ENCODE data around the gene TET1. TPM values are rescaled to one million over a fixed set of nuclear protein-coding genes. Genes with fewer than 3 reads are reported as not detected.

TET1 gene
- total and polyA plus RNA-seq, 2 donors from 2014 or later, result 0.22 to 2.2 TPM

- Histone ChIP-seq H3K36me3 (ENCODE audit: control insufficient read depth in 2 of 3, insufficient read depth in 3 of 3, low read length in 3 of 3) (no peaks in the 10 kb centered on the region), H3K27ac (ENCODE audit: low read depth in 2 of 2, low read length in 2 of 2) (no peak overlapping the region), H3K9me3 (ENCODE audit: control insufficient read depth in 2 of 3, insufficient read depth in 1 of 3, low read length in 3 of 3) (no peaks in the 10 kb centered on the region), H3K27me3 (ENCODE audit: control insufficient read depth, insufficient read depth, low read length) (no peaks in the 10 kb centered on the region), H3K9ac (ENCODE audit: low read length in 3 of 3) (no peak overlapping the region), H3K4me1 (ENCODE audit: control insufficient read depth in 2 of 3, insufficient read depth in 2 of 3, low read depth in 1 of 3, low read length in 3 of 3) (peaks cover 0 to 2% (median 0%) of the 10 kb centered on the region in 3 donors), H3K4me3 (ENCODE audit: low read length in 3 of 3) (no peak overlapping the region)
- no peak for TF ChIP-seq CTCF (IDR thresholded peaks at IDR 0.05; ENCODE audit: borderline replicate concordance, extremely low read depth, insufficient read depth)
- intact Hi-C loops (cut with DNase I), result no loop called here
- FAIRE-seq (no peak), DNase-seq (no peak)
These were observed 4.6 kb downstream of the TET1 start for GRCh38 chr10:68564712-68565111.

DNA sequence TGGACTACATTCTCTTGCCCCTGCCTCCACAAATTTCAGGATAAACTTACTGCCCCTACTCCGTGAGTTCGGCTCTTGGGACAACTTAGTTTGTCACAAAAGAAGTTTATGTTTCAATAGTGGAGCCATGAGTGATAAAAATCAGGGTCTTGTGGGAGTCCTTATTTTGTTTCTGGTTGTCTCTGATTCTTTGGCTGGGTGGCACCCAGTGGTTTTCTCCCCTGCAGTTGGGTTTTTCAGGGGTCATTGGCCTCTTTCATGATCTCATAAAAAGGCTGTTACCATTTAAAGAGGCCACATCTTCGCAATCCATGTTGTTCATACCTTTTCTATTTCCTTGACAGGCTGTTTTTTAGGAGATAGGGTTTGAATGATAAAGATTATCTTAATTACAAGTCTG, 5.5 kb downstream of the TET1 start:
- Histone ChIP-seq H3K27ac (ENCODE audit: low read depth in 2 of 2, low read length in 2 of 2) (no peak overlapping the region), H3K4me1 (ENCODE audit: control insufficient read depth in 2 of 3, insufficient read depth in 2 of 3, low read depth in 1 of 3, low read length in 3 of 3) (peaks cover 0 to 2% (median 0%) of the 10 kb centered on the region in 3 donors), H3K27me3 (ENCODE audit: control insufficient read depth, insufficient read depth, low read length) (no peaks in the 10 kb centered on the region), H3K9ac (ENCODE audit: low read length in 3 of 3) (no peak overlapping the region), H3K36me3 (ENCODE audit: control insufficient read depth in 2 of 3, insufficient read depth in 3 of 3, low read length in 3 of 3) (no peaks in the 10 kb centered on the region), H3K9me3 (ENCODE audit: control insufficient read depth in 2 of 3, insufficient read depth in 1 of 3, low read length in 3 of 3) (no peaks in the 10 kb centered on the region), H3K4me3 (ENCODE audit: low read length in 3 of 3) (no peak overlapping the region)
- FAIRE-seq (no peak), DNase-seq (no peak)
- intact Hi-C loops (cut with DNase I), result no loop called here
- no peak for TF ChIP-seq CTCF (IDR thresholded peaks at IDR 0.05; ENCODE audit: borderline replicate concordance, extremely low read depth, insufficient read depth)

DNA sequence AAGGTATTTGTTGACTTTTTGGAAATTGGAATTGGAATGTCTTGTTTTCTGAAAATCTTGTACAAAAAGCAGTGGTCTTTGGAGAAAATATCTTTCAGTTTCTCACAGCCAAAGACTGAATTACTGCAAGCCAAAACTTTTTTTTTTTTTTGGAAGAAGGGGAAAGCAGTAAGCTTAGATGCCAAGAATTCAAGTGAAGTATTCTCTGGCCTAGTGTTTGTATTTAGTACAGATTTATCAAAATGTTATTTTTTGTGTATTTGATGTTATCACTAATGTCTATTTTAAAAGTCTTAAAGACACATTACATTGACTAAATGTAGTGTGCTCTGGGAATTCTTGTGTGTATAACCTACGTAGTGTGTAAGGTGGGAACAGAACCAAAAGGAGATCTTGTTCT, 6.2 kb downstream of the TET1 start:
- intact Hi-C loops (cut with DNase I), result no loop called here
- H3K9ac ChIP-seq (ENCODE audit: low read length in 3 of 3), result no peak overlapping the region
- H3K27me3 ChIP-seq (ENCODE audit: control insufficient read depth, insufficient read depth, low read length), result no peaks in the 10 kb centered on the region
- no peak overlapping the region for H3K27ac ChIP-seq (ENCODE audit: low read depth in 2 of 2, low read length in 2 of 2)
- no peak overlapping the region for H3K4me3 ChIP-seq (ENCODE audit: low read length in 3 of 3)
- H3K9me3 ChIP-seq (ENCODE audit: control insufficient read depth in 2 of 3, insufficient read depth in 1 of 3, low read length in 3 of 3), result no peaks in the 10 kb centered on the region
- FAIRE-seq (no peak), DNase-seq (no peak)
- no peaks in the 10 kb centered on the region for H3K36me3 ChIP-seq (ENCODE audit: control insufficient read depth in 2 of 3, insufficient read depth in 3 of 3, low read length in 3 of 3)
- no peaks in the 10 kb centered on the region for H3K4me1 ChIP-seq (ENCODE audit: control insufficient read depth in 2 of 3, insufficient read depth in 2 of 3, low read depth in 1 of 3, low read length in 3 of 3)
- no peak for TF ChIP-seq CTCF (IDR thresholded peaks at IDR 0.05; ENCODE audit: borderline replicate concordance, extremely low read depth, insufficient read depth)

DNA sequence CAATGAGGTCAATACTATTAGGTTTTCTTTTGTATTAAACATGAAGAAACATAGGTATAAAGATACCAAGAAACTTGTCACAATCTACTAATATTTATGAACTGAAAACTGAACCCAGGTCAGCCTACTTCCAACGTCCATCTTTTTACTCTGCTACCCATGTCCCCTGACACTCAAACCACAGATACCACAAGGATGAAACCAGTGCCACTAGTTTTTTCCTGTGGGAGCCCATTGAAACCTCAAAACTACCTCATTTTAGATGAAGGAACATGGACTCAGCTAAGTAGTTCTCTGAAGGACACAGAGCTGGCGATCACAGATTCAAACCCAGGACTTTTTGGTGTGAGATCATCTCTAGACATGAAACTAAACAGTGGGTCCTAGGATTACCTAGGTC, 6.8 kb downstream of the TET1 start:
- intact Hi-C loops (cut with DNase I), result no loop called here
- H3K36me3 ChIP-seq (ENCODE audit: control insufficient read depth in 2 of 3, insufficient read depth in 3 of 3, low read length in 3 of 3), result no peaks in the 10 kb centered on the region
- no peak overlapping the region for H3K9ac ChIP-seq (ENCODE audit: low read length in 3 of 3)
- no peaks in the 10 kb centered on the region for H3K27me3 ChIP-seq (ENCODE audit: control insufficient read depth, insufficient read depth, low read length)
- no peak for TF ChIP-seq CTCF (IDR thresholded peaks at IDR 0.05; ENCODE audit: borderline replicate concordance, extremely low read depth, insufficient read depth)
- no peak overlapping the region for H3K27ac ChIP-seq (ENCODE audit: low read depth in 2 of 2, low read length in 2 of 2)
- H3K4me3 ChIP-seq (ENCODE audit: low read length in 3 of 3), result no peak overlapping the region
- no peak for FAIRE-seq
- no peak for DNase-seq
- no peaks in the 10 kb centered on the region for H3K9me3 ChIP-seq (ENCODE audit: control insufficient read depth in 2 of 3, insufficient read depth in 1 of 3, low read length in 3 of 3)
- no peaks in the 10 kb centered on the region for H3K4me1 ChIP-seq (ENCODE audit: control insufficient read depth in 2 of 3, insufficient read depth in 2 of 3, low read depth in 1 of 3, low read length in 3 of 3)

Measured in kidney (tissue), 14 donors.